ENCODE measurements around the gene DLGAP5. TPM values are rescaled to one million over a fixed set of nuclear protein-coding genes. Genes with fewer than 3 reads are reported as not detected.

DLGAP5 gene
- total and polyA plus RNA-seq, 2 donors: 3.0 to 67.6 TPM

DNA sequence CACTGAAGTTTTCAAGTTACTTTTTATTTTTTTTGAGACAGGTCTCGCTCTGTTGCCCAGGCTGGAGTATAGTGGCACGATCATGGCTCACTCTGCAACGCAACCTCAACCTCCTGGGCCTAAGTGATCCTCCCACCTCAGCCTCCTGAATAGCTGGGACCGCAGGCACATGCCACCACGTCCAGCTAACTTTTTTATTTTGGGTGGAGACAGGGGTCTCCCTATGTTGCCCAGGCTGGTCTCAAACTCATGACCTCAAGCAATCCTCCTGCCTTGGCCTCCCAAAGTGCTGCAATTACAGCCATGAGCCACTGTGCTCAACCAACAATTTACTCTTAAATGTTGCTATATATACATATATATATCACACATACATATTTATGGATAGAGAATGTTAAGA lies 89.7 kb downstream of the DLGAP5 start:
- H3K4me1 ChIP-seq (ENCODE audit: control insufficient read depth in 2 of 2, insufficient read depth in 2 of 2, low read length in 2 of 2): peaks cover 18 to 24% of the 10 kb centered on the region in 2 donors
- no peak overlapping the region for H3K4me3 ChIP-seq (ENCODE audit: low read length in 2 of 2)
- no peaks in the 10 kb centered on the region for H3K27me3 ChIP-seq (ENCODE audit: control insufficient read depth in 2 of 2, insufficient read depth in 1 of 2, low read length in 1 of 2)
- no peaks in the 10 kb centered on the region for H3K36me3 ChIP-seq (ENCODE audit: control insufficient read depth in 2 of 2, insufficient read depth in 2 of 2, low read length in 1 of 2)
- no peak for DNase-seq (ENCODE audit: low read depth in 6 of 9, low spot score in 9 of 9)
- H3K9me3 ChIP-seq (ENCODE audit: control insufficient read depth in 2 of 2, insufficient read depth in 1 of 2, low read length in 1 of 2): peaks cover 1 to 5% of the 10 kb centered on the region in 2 donors
- WGBS: 98% methylated on average over 5 of the region's 5 CpGs
- peak overlapping the region; percentile 65 to 89 for H3K27ac ChIP-seq (ENCODE audit: low read depth in 1 of 2, low read length in 1 of 2)

DNA sequence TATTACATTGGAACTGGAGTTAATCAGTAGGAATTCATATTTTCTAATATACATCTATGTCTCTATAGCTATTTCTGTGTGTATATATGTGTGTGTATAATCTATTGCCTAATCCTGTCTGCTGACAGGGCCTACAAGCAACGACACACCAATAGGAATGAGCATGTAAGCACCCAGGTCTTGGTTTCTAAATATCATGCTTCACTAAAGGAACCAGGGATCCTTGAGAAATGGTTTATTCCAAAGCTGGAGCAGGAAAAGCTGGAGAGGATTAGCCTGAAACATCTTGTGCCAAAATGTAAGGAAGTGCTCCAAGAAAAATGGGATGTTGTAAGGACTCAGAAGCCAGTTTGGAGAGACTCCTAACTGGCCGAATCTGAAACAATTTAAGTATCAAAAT lies 91.6 kb downstream of the DLGAP5 start:
- Histone ChIP-seq H3K27me3 (ENCODE audit: control insufficient read depth in 2 of 2, insufficient read depth in 1 of 2, low read length in 1 of 2) (no peaks in the 10 kb centered on the region), H3K36me3 (ENCODE audit: control insufficient read depth in 2 of 2, insufficient read depth in 2 of 2, low read length in 1 of 2) (no peaks in the 10 kb centered on the region), H3K4me1 (ENCODE audit: control insufficient read depth in 2 of 2, insufficient read depth in 2 of 2, low read length in 2 of 2) (peaks cover 18 to 24% of the 10 kb centered on the region in 2 donors), H3K9me3 (ENCODE audit: control insufficient read depth in 2 of 2, insufficient read depth in 1 of 2, low read length in 1 of 2) (peaks cover 1 to 5% of the 10 kb centered on the region in 2 donors), H3K27ac (ENCODE audit: low read depth in 1 of 2, low read length in 1 of 2) (no peak overlapping the region), H3K4me3 (ENCODE audit: low read length in 2 of 2) (no peak overlapping the region)
- 95% methylated on average over 2 of the region's 2 CpGs for WGBS
- DNase-seq (ENCODE audit: low read depth in 6 of 9, low spot score in 9 of 9): no peak

DNA sequence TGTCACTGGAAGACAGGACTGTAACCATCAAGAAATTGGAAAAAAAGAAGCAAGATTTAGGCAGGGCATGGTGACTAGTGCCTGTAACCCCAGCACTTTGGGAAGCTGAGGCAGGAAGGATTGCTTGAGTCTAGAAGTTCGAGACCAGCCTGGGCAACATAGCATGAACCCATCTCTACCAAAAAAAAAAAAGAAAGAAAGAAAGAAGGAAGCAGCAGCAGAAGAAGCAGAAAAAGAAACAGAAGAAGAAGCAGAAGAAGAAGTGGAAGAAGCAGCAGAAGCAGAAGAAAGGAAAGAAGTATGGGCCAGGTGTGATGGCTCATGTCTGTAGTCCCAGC lies 92.9 kb downstream of the DLGAP5 start:
- 98% methylated on average over 1 of the region's 1 CpG for WGBS
- peaks cover 17% of the 10 kb centered on the region in 2 donors for H3K4me1 ChIP-seq (ENCODE audit: control insufficient read depth in 2 of 2, insufficient read depth in 2 of 2, low read length in 2 of 2)
- no peaks in the 10 kb centered on the region for H3K27me3 ChIP-seq (ENCODE audit: control insufficient read depth in 2 of 2, insufficient read depth in 1 of 2, low read length in 1 of 2)
- no peak overlapping the region for H3K27ac ChIP-seq (ENCODE audit: low read depth in 1 of 2, low read length in 1 of 2)
- no peaks in the 10 kb centered on the region for H3K9me3 ChIP-seq (ENCODE audit: control insufficient read depth in 2 of 2, insufficient read depth in 1 of 2, low read length in 1 of 2)
- H3K36me3 ChIP-seq (ENCODE audit: control insufficient read depth in 2 of 2, insufficient read depth in 2 of 2, low read length in 1 of 2): no peaks in the 10 kb centered on the region
- H3K4me3 ChIP-seq (ENCODE audit: low read length in 2 of 2): no peak overlapping the region
- no peak for DNase-seq (ENCODE audit: low read depth in 6 of 9, low spot score in 9 of 9)

Other genes starting within 250 kb of the DLGAP5 start
- 20.3 TPM for gene WDHD1, start 164.5 kb downstream of the DLGAP5 start, total RNA-seq
- 3.7 TPM for gene WDHD1, start 164.5 kb downstream of the DLGAP5 start, polyA plus RNA-seq
- gene SOCS4, start 164.3 kb downstream of the DLGAP5 start, total RNA-seq: 9.7 TPM
- 12.9 TPM for gene SOCS4, start 164.3 kb downstream of the DLGAP5 start, polyA plus RNA-seq
- 15.9 TPM for gene MAPK1IP1L, start 139.9 kb downstream of the DLGAP5 start, total RNA-seq
- 42.1 TPM for gene MAPK1IP1L, start 139.9 kb downstream of the DLGAP5 start, polyA plus RNA-seq
- gene LGALS3, start 62.3 kb downstream of the DLGAP5 start, total RNA-seq: 34.4 TPM
- gene LGALS3, start 62.3 kb downstream of the DLGAP5 start, polyA plus RNA-seq: 301 TPM
- 23.3 TPM for gene FBXO34, start 79.8 kb upstream of the DLGAP5 start, total RNA-seq
- gene FBXO34, start 79.8 kb upstream of the DLGAP5 start, polyA plus RNA-seq: 15.8 TPM
- gene ATG14, start 220.2 kb upstream of the DLGAP5 start, total RNA-seq: 8.1 TPM
- gene ATG14, start 220.2 kb upstream of the DLGAP5 start, polyA plus RNA-seq: 12.3 TPM
- not detected for gene TBPL2, start 249.0 kb upstream of the DLGAP5 start, total RNA-seq
- gene TBPL2, start 249.0 kb upstream of the DLGAP5 start, polyA plus RNA-seq: not detected